SU-DHL-6 (cell line): ENCODE results near the gene SAP130.

Experiments
- EZH2phosphoT487 ChIP-seq: fragments of 200-600 bp; sonication (generic), shearing (Covaris generic); conservative IDR thresholded peaks from 2 replicates; pipeline ENCODE4 v1.6.1; 2018; ENCODE audit warnings: mild to moderate bottlenecking, antibody characterized with exemption, low read length, moderate library complexity, mixed read lengths
- TF ChIP-seq, protein P1 (sequence below): fragments of 200-600 bp; sonication (generic); IDR thresholded peaks from one replicate; pipeline ENCODE4 v1.5.1; 2017; ENCODE audit warnings: antibody characterized with exemption, mild to moderate bottlenecking, low read length, moderate library complexity; ENCODE audit not compliant: insufficient read depth, poor library complexity, severe bottlenecking

- TF ChIP-seq, protein P1, sequence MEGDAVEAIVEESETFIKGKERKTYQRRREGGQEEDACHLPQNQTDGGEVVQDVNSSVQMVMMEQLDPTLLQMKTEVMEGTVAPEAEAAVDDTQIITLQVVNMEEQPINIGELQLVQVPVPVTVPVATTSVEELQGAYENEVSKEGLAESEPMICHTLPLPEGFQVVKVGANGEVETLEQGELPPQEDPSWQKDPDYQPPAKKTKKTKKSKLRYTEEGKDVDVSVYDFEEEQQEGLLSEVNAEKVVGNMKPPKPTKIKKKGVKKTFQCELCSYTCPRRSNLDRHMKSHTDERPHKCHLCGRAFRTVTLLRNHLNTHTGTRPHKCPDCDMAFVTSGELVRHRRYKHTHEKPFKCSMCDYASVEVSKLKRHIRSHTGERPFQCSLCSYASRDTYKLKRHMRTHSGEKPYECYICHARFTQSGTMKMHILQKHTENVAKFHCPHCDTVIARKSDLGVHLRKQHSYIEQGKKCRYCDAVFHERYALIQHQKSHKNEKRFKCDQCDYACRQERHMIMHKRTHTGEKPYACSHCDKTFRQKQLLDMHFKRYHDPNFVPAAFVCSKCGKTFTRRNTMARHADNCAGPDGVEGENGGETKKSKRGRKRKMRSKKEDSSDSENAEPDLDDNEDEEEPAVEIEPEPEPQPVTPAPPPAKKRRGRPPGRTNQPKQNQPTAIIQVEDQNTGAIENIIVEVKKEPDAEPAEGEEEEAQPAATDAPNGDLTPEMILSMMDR = no peak
- TF ChIP-seq EZH2phosphoT487 = no peak
These were observed 126.4 kb downstream of the SAP130 start for GRCh38 chr2:127901339-127902056.
